ENCODE data around the gene PDE10A. TPM values are rescaled to one million over a fixed set of nuclear protein-coding genes. Genes with fewer than 3 reads are reported as not detected.

PDE10A gene
- total RNA-seq, 1 donor from 2014 or later, result 0.79 TPM

DNA sequence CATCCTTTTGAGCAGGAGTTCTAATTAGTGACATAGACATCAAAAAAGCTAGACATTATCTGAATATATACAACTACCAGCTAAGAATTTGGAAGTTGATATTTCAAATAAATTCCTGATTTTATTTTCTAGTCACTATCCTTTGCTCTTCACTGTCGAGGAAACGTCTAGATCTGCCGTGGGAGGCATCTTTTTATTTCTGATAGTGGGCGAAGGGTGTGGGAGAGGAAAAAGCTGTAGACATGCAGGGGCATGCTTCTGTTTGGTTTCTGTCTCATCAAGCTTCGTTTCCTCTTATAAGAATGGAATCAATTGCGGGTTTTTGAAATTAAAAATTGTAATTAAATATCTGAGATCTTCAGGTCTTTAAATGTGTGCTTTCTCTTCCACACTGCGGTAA lies 337.4 kb downstream of the PDE10A start:
- Histone ChIP-seq H3K4me3 (ENCODE audit: low read depth, low read length) (no peak overlapping the region), H3K27me3 (ENCODE audit: control insufficient read depth, insufficient read depth, low read length) (no peaks in the 10 kb centered on the region), H3K36me3 (ENCODE audit: control insufficient read depth, insufficient read depth, low read length) (no peaks in the 10 kb centered on the region)
- FAIRE-seq (no peak), DNase-seq (ENCODE audit: low read depth) (peak; percentile 21)
- TF ChIP-seq, protein P1, sequence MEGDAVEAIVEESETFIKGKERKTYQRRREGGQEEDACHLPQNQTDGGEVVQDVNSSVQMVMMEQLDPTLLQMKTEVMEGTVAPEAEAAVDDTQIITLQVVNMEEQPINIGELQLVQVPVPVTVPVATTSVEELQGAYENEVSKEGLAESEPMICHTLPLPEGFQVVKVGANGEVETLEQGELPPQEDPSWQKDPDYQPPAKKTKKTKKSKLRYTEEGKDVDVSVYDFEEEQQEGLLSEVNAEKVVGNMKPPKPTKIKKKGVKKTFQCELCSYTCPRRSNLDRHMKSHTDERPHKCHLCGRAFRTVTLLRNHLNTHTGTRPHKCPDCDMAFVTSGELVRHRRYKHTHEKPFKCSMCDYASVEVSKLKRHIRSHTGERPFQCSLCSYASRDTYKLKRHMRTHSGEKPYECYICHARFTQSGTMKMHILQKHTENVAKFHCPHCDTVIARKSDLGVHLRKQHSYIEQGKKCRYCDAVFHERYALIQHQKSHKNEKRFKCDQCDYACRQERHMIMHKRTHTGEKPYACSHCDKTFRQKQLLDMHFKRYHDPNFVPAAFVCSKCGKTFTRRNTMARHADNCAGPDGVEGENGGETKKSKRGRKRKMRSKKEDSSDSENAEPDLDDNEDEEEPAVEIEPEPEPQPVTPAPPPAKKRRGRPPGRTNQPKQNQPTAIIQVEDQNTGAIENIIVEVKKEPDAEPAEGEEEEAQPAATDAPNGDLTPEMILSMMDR (IDR thresholded peaks at IDR 0.05; ENCODE audit: insufficient read depth, low read length, severe bottlenecking), result no peak

DNA sequence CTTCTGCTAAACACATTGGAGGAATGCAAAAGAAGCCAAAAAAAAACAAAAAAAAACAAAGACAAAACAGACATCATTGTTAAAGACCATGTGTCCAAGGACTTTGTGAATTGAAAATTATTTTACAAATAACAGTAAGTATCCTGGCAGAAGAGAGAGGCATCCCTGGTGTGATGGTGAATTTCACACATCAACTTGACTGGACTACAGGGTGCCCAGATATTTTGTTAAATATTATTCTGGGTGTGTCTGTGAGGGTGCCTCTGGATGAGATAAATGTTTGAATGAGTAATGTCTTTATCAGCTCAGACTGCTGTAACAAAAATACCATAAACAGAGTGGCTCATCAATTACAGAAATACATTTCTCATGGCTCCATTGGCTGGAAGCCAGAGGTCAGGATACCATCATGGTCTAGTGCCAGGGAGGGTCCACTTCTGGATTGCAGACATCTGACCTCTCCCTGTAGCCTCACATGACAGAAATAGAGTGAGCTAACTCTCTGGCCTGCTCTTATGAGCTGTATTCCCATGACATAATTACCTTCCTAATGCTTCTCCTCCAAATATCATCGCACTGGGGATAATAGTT lies 341.4 kb downstream of the PDE10A start:
- Histone ChIP-seq H3K36me3 (ENCODE audit: control insufficient read depth, insufficient read depth, low read length) (no peaks in the 10 kb centered on the region), H3K27me3 (ENCODE audit: control insufficient read depth, insufficient read depth, low read length) (no peaks in the 10 kb centered on the region), H3K4me3 (ENCODE audit: low read depth, low read length) (no peak overlapping the region)
- DNase-seq (ENCODE audit: low read depth), result no peak
- no peak for FAIRE-seq
- TF ChIP-seq, protein P1 (IDR thresholded peaks at IDR 0.05; ENCODE audit: insufficient read depth, low read length, severe bottlenecking), result no peak

DNA sequence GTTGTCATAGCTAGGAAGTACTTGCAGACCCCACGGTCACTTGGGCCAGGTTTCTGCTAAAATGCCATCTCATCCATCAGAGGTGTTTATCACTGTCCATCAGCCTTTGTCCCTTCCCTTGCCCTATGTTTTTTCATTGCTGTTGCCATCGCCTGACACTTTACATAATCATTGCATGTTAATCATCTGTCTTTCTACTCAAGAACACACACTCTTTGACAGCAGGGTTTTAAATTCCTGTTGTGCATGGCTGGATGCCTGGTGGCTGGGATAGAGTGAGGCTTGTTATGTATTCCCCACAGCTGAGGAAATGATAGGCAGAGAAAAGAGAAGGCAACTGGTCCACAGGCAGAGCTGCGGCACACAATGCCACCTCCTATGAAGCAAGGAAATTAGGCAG lies 341.9 kb downstream of the PDE10A start:
- DNase-seq (ENCODE audit: low read depth) (no peak), FAIRE-seq (no peak)
- Histone ChIP-seq H3K4me3 (ENCODE audit: low read depth, low read length) (no peak overlapping the region), H3K27me3 (ENCODE audit: control insufficient read depth, insufficient read depth, low read length) (no peaks in the 10 kb centered on the region), H3K36me3 (ENCODE audit: control insufficient read depth, insufficient read depth, low read length) (no peaks in the 10 kb centered on the region)
- TF ChIP-seq, protein P1 (IDR thresholded peaks at IDR 0.05; ENCODE audit: insufficient read depth, low read length, severe bottlenecking), result no peak

DNA sequence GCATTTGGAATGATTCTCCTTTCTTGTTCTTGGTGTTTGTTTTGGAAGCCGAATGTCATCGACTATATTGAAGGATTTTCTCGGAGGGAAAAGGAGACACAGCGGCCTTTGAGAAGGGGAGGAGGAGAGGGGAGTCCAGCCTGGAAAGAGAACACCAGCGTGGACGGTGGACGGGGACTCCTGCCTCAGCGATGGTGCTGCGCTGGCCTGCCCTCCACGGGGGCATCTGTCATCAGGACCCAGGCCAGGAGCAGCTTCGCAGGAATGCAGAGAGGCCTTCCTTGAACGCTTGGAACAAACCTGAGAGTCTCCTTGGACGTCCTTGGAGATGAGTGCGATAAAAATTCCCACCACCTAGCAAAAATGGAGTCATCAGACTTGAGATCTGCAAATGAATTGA lies 345.3 kb downstream of the PDE10A start:
- FAIRE-seq, result no peak

DNA sequence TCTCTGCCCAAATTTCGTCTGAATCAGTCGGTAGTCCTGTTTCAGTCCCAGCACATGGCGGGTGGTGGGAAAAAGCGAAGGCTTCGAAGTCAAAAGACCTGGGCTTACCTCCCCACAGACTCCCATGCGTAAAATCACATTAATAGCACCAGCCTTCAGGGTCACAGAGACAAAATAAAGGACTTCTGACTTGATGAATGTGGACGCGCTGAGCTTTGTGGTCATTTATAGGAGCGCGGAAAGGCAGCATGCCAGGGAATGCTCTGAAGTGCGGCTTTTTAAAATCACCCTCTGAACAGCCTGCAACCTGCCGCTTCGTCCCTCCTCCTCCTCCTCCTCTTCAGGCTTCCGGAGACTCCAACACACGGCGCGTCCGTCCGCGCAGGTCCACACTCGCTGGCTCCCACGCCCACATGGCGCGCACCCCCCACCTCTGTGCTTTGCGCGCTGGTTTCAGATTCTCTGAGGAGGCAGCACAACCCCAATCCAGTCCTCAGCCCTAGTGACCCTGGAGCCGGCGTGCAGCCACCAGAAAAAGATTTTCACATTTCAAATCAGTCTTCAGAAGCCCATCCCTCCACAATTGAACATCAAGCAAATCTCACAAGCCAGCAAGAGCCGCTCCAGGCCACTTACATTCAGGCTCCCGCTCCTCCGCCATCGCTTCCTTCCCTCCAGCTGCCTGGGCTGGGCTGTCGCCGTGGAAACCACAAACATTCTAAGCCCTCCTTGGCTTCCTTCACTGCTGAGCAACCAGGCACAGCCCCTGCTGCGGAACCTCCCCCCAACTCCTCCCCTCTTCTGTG lies 353.9 kb downstream of the PDE10A start, which contains the start of gene C6orf118:
Gene C6orf118 (minus strand): TSS at position 680 of the 806 bp plus-strand sequence. CDS start 19 bp downstream, at position 661.
- Histone ChIP-seq H3K4me3 (ENCODE audit: low read depth, low read length) (peak within 1 kb of the TSS; percentile 19), H3K36me3 (ENCODE audit: control insufficient read depth, insufficient read depth, low read length) (no peaks in the 10 kb centered on the region), H3K27me3 (ENCODE audit: control insufficient read depth, insufficient read depth, low read length) (no peaks in the 10 kb centered on the region)
- TF ChIP-seq, protein P1 (IDR thresholded peaks at IDR 0.05; ENCODE audit: insufficient read depth, low read length, severe bottlenecking), result no peak
- DNase-seq (ENCODE audit: low read depth), result peak; percentile 45
- no peak for FAIRE-seq

More for the DNA sequence above, 345.3 kb downstream of the PDE10A start:
- DNase-seq (ENCODE audit: low read depth), result no peak
- TF ChIP-seq, protein P1 (IDR thresholded peaks at IDR 0.05; ENCODE audit: insufficient read depth, low read length, severe bottlenecking), result no peak
- Histone ChIP-seq H3K4me3 (ENCODE audit: low read depth, low read length) (no peak overlapping the region), H3K36me3 (ENCODE audit: control insufficient read depth, insufficient read depth, low read length) (no peaks in the 10 kb centered on the region), H3K27me3 (ENCODE audit: control insufficient read depth, insufficient read depth, low read length) (no peaks in the 10 kb centered on the region)
